Thyroid gland (tissue), 4 donors: ENCODE measurements around the gene BCL6B. TPM values are rescaled to one million over a fixed set of nuclear protein-coding genes. Genes with fewer than 3 reads are reported as not detected.
A peak's percentile ranks its signal among the peaks of the same experiment; 100 is the strongest.
"Not testable (repeated sequence)": the region's sequence is repeated elsewhere in the genome, so short reads cannot be mapped to it uniquely, and the experiment has no call there.

ENCODE experiments used
- DNase-seq, 2 donors: peaks; one replicate each; pipeline ENCODE4 v3.0.0-alpha.2; 2019
- H3K27ac ChIP-seq, 3 donors: fragments of 200-600 bp; sonication (generic); 1 replicate in 2 of 3; 2 replicates in 1 of 3; pipeline ENCODE4 v1.5.1; 2016 to 2019; ENCODE audit warnings: mild to moderate bottlenecking in 1 of 3, moderate library complexity in 1 of 3
- H3K27me3 ChIP-seq: fragments of 200-600 bp; sonication (generic); one replicate; pipeline ENCODE4 v1.5.1; 2019
- H3K36me3 ChIP-seq, 2 donors: fragments of 200-600 bp; sonication (generic); one replicate each; pipeline ENCODE4 v1.5.1; 2016 to 2019
- H3K4me1 ChIP-seq, 2 donors: fragments of 200-600 bp; sonication (generic); one replicate each; pipeline ENCODE4 v1.5.1; 2017 to 2019
- H3K4me3 ChIP-seq, 3 donors: fragments of 200-600 bp; sonication (generic); replicated peaks in 1 of 3; 1 replicate in 2 of 3; 2 replicates in 1 of 3; pipeline ENCODE4 v1.5.1; 2016; ENCODE audit warnings: mild to moderate bottlenecking in 1 of 3
- H3K9me3 ChIP-seq: fragments of 200-600 bp; sonication (generic); one replicate; pipeline ENCODE4 v1.5.1; 2017
- CTCF ChIP-seq, 6 experiments: fragments of 200-600 bp in 3 of 6; fragments of 450-650 bp in 3 of 6; sonication (generic) in 3 of 6; IDR thresholded peaks; one replicate each; pipeline ENCODE4 v1.5.1; 2016 to 2019; ENCODE audit warnings: antibody characterized with exemption in 6 of 6, mild to moderate bottlenecking in 2 of 6, inconsistent platforms in 1 of 6, moderate library complexity in 1 of 6
- POLR2A ChIP-seq, 2 donors: fragments of 450-650 bp; IDR thresholded peaks; one replicate each; pipeline ENCODE4 v1.6.1; 2017; ENCODE audit warnings: antibody characterized with exemption in 2 of 2, mild to moderate bottlenecking in 2 of 2, moderate library complexity in 1 of 2
- WGBS, 2 donors: methylation state at CpG; one replicate each; pipeline ENCODE4 v1.1.5; 2017; 5-methylcytosine and 5-hydroxymethylcytosine counted together
- intact Hi-C: fragments of 100-400 bp; cut with DNase I; formaldehyde crosslinking; loops from one replicate; pipeline ENCODE4 v1.15.1; 2023
- total RNA-seq, 4 donors: library from RNA; depleted of rRNA; stranded (reverse); fragments of >200 nt; gene quantifications; one replicate each; pipeline ENCODE4 v1.2.3, GENCODE V29; 2016

The BCL6B gene
- total RNA-seq = 10 to 100 TPM in 2 of 4 donors, 1 to 10 TPM in 2; 3.1 to 18.9 (median 7.6) TPM

DNA sequence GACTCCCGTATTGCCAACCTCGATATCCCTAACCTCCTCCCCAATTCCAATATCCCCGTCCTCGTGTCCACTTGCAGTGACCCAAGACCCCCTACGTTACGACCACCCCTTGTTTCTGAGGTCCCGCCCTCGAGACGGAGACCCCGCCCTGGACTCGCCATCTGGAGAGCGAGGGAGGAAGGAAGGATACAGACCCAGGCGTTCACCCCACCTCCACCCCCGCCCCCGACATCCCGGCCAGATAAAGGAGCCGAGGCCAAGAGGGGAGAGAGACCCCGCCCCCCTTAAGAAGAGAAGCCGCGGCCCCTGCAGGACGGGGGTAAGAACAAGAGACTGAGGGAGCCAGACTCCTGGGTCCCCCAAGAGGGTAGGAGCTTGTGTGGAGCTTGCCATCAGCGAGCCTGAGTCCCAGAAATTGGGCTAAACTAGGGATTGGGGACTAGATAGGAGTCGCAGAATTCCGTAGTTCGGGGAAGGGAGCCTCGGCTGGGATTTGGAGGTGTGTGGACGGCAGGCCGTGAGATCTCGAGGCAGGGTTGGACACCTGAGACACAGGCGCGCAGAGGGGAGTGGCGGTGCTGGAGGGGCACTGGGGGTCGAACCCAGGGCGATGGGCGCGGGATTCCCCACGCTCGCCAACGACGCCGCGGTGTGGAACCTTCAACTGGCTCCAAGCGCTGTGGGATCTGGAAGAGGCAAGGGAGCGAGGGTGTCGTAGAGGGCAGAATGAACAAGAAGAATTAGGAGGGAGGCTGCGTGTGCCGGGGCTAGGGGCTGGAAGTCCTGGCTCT lies at the start of gene BCL6B:
Gene BCL6B, plus strand, starts transcription at position 270 of the 791 bp plus-strand sequence. CDS start 622 bp downstream, outside the sequence.
- H3K36me3 ChIP-seq = no peaks in the 10 kb centered on the region
- peaks cover 17 to 62% of the 10 kb centered on the region in 2 donors for H3K4me1 ChIP-seq
- no peak for DNase-seq
- no peaks in the 10 kb centered on the region for H3K9me3 ChIP-seq
- TF ChIP-seq POLR2A (IDR thresholded peaks at IDR 0.05) = no peak
- TF ChIP-seq CTCF (IDR thresholded peaks at IDR 0.05) = no peak
- H3K27ac ChIP-seq = peak within 1 kb of the TSS; percentile 65 to 84 (median 75)
- 13 to 15% methylated on average over 41 to 47 of the region's 47 CpGs for WGBS, 2 donors
- intact Hi-C loops = no loop called here
- peak within 1 kb of the TSS in 1 of 3 donors; percentile 18 for H3K4me3 ChIP-seq
- H3K27me3 ChIP-seq = no peaks in the 10 kb centered on the region

DNA sequence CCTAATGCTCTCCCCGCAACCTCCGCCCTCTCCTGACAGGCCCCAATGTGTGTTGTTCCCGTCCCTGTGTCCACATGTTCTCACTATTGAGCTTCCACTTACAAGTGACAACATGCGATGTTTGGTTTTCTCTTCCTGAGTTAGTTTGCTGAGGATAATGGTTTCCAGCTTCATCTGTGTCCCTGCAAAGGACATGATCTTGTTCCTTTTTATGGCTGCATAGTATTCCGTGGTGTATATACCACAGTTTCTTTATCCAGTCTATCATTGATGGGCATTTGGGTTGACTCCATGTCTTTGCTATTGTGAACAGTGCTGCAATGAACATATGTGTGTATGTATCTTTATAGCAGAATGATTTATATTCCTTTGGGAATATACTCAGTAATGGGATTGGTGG lies 43.4 kb upstream of the BCL6B start:
- H3K9me3 ChIP-seq, H3K4me1 ChIP-seq, H3K27ac ChIP-seq, H3K4me3 ChIP-seq, intact Hi-C loops, H3K27me3 ChIP-seq, DNase-seq, H3K36me3 ChIP-seq: not testable (repeated sequence)
- 95 to 97% methylated on average over 5 of the region's 5 CpGs for WGBS, 2 donors

DNA sequence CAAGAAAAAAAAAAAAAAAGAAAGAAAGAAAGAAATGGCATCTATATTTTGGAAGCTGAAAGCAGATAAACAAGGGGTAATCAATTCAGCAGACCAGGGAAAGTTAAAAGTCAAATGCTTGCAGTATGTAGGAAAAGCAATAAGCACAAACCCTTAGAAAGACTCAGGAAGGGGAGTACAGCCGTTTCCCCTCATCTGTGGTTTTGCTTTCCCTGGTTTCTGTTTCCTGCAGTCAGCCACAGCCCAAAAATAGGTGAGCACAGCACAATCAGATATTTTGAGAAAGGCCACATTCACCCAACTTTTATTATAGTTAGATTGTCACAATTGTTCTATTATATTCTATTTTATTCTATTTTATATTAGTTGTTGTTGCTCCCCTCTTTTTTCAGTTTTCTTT lies 41.4 kb upstream of the BCL6B start:
- TF ChIP-seq POLR2A (IDR thresholded peaks at IDR 0.05) = no peak
- TF ChIP-seq CTCF (IDR thresholded peaks at IDR 0.05) = no peak
- Histone ChIP-seq H3K36me3 (no peaks in the 10 kb centered on the region), H3K27ac (no peak overlapping the region), H3K27me3 (no peaks in the 10 kb centered on the region), H3K9me3 (no peaks in the 10 kb centered on the region), H3K4me3 (no peak overlapping the region), H3K4me1 (no peaks in the 10 kb centered on the region)
- 60 to 64% methylated on average over 1 of the region's 1 CpG for WGBS, 2 donors
- DNase-seq = no peak
- intact Hi-C loops = no loop called here

DNA sequence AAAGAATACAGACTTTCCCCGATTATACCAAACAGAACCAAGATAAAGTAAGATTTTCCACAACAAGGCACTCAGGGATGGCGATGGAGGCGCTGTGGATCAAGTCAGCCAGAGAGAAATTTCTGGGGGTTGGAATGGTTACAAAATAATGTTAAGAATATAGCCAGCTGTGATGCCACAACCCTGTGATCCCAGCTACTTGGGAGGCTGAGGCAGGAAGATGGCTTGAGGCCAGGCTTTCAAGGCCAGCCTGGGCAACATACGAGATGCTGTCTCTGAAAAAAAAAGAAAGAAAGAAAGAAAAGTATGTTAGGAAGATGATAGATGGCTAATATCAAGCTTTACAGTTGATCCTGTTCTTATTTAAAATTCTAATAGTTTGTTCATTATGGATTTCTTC lies 37.6 kb upstream of the BCL6B start:
- H3K9me3 ChIP-seq = no peaks in the 10 kb centered on the region
- H3K27ac ChIP-seq = no peak overlapping the region
- 76 to 85% methylated on average over 4 of the region's 4 CpGs for whole genome bisulfite sequencing, 2 donors
- DNase-seq = no peak
- H3K4me1 ChIP-seq = no peaks in the 10 kb centered on the region
- TF ChIP-seq CTCF (IDR thresholded peaks at IDR 0.05) (no peak), POLR2A (IDR thresholded peaks at IDR 0.05) (no peak)
- H3K27me3 ChIP-seq = no peaks in the 10 kb centered on the region
- H3K4me3 ChIP-seq = no peak overlapping the region
- no peaks in the 10 kb centered on the region for H3K36me3 ChIP-seq
- intact Hi-C loops = no loop called here

DNA sequence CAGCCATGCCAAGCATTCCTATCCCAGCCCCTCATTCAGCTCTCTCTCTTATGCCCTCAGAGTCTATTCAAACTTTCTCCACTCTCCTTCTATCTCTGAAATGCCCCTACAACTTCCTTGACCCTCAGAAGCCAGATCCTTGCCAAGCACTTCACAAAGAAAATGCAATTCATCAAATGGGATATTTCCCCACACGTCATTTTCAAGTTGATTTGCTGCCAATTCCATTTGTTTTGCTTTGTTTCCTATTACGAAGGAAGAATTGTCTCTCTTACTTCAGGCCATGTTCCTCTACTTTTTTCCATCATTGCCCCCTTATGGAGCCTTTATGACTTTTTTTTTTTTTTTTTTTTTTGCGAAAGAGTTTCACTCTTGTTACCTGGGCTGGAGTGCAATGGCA lies 36.2 kb upstream of the BCL6B start:
- TF ChIP-seq POLR2A (IDR thresholded peaks at IDR 0.05) = no peak
- TF ChIP-seq CTCF (IDR thresholded peaks at IDR 0.05) = no peak
- no peak overlapping the region for H3K4me3 ChIP-seq
- no peak for DNase-seq
- H3K27ac ChIP-seq = no peak overlapping the region
- 47% methylated on average over 3 of the region's 3 CpGs for WGBS, 2 donors
- H3K36me3 ChIP-seq = no peaks in the 10 kb centered on the region
- no peaks in the 10 kb centered on the region for H3K9me3 ChIP-seq
- H3K27me3 ChIP-seq = no peaks in the 10 kb centered on the region
- H3K4me1 ChIP-seq = no peaks in the 10 kb centered on the region
- intact Hi-C loops = no loop called here
